ENCODE measurements around the gene KCNAB2. TPM values are rescaled to one million over a fixed set of nuclear protein-coding genes. Genes with fewer than 3 reads are reported as not detected.
"Not testable (repeated sequence)": the region's sequence is repeated elsewhere in the genome, so short reads cannot be mapped to it uniquely, and the experiment has no call there.

The KCNAB2 gene
- polyA plus RNA-seq, 1 experiment, result 10.3 TPM

DNA sequence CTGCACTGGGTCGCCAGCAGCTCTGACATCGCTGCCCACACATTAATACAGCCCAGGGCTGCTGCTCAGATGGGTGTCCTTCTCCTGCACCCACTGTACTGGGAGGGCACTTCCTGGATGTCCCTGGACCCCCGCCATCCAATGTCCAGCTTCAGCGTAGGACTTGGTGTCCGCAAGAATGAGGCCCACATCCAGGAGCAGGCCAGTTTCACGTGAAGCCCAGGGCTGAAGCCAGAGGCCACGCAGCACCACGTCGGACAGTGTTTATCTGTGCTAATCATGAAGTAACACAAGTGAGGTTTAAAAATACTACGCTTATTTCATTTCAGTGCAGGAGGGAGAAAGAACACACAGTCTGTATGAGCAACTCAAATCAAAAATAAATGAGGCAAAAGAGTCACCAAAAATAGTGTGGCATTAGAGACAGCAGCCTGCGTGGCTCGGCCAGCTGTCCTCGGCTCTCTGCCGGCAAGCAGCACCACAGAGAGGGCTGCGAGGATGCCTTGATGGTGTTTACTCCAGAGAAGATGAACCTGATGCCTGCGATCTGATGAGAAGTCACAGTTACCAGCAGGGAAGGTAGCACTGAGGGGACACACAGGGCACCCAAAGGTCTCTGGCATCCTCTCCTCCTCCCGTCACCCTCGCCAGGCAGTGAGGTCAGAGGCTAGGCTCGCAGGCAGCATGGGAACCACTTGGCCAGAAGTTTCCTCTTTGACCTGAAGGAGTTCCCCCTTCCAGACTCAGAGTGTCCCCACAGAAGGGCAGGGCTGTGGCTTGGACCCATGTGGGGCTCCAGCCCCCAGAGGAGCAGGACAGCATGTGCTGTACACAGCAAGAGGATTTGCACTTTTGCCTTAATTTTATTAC is 31.3 kb upstream of the KCNAB2 start:
- no peak for DNase-seq (ENCODE audit: low read depth)
- Histone ChIP-seq H3K27me3 (ENCODE audit: control insufficient read depth, insufficient read depth, low read length) (no peaks in the 10 kb centered on the region), H3K36me3 (ENCODE audit: control insufficient read depth, insufficient read depth, low read length) (no peaks in the 10 kb centered on the region; the same call in 1 of the 2 replicates), H3K4me3 (ENCODE audit: low read depth, low read length) (no peak overlapping the region)
- CTCF ChIA-PET, result interaction anchor here (0.5 kb wide), 1 partner anchor 176 kb away, joined by 3 read pairs; no protein-coding TSS in a partner anchor
- POLR2A ChIA-PET, result no interaction called here
- TF ChIP-seq, protein P1, sequence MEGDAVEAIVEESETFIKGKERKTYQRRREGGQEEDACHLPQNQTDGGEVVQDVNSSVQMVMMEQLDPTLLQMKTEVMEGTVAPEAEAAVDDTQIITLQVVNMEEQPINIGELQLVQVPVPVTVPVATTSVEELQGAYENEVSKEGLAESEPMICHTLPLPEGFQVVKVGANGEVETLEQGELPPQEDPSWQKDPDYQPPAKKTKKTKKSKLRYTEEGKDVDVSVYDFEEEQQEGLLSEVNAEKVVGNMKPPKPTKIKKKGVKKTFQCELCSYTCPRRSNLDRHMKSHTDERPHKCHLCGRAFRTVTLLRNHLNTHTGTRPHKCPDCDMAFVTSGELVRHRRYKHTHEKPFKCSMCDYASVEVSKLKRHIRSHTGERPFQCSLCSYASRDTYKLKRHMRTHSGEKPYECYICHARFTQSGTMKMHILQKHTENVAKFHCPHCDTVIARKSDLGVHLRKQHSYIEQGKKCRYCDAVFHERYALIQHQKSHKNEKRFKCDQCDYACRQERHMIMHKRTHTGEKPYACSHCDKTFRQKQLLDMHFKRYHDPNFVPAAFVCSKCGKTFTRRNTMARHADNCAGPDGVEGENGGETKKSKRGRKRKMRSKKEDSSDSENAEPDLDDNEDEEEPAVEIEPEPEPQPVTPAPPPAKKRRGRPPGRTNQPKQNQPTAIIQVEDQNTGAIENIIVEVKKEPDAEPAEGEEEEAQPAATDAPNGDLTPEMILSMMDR (IDR thresholded peaks at IDR 0.05; ENCODE audit: insufficient read depth, low read depth, low read length), result no peak

DNA sequence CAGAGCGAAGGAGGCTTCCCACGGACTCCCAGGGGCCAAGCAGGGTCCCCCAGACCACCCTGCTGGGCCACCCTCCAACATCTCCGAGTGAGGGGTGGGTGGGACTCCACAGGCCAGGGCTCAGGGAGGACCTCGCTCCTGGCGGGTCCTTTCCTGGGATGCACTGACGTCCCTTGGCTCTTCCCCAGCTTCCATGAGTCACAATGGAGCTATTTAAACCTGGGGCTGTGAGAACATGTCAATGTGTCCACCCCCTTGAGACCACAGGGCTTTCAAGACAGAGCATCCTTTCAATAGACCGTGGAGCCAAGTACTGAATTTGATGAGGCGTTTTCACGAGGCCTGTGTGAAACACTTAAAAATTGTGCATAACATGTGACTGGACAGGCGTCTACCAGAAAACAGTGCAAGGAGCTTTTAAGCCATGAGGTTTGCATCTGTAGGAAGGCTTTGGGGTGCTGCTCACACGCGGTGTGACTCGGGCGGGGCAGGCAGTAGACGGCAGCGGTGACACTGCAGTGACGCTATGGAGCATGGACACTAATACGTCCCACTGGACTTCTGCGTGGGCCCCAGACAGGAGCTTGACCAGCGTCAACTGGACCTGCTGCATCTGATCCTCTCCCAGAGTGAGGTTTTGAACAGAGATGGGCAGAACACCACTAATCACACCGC is 29.4 kb upstream of the KCNAB2 start:
- Histone ChIP-seq H3K27me3 (ENCODE audit: control insufficient read depth, insufficient read depth, low read length) (no peaks in the 10 kb centered on the region), H3K4me3 (ENCODE audit: low read depth, low read length) (no peak overlapping the region), H3K36me3 (ENCODE audit: control insufficient read depth, insufficient read depth, low read length) (no peaks in the 10 kb centered on the region; the same call in 1 of the 2 replicates)
- TF ChIP-seq, protein P1 (IDR thresholded peaks at IDR 0.05; ENCODE audit: insufficient read depth, low read depth, low read length), result no peak
- DNase-seq (ENCODE audit: low read depth), result no peak
- CTCF ChIA-PET, result interaction anchor here (0.7 to 1.9 kb wide), 4 partner anchors 9 to 774 kb away, joined by 3 to 6 read pairs (median 5); no protein-coding TSS in a partner anchor
- POLR2A ChIA-PET, result no interaction called here

DNA sequence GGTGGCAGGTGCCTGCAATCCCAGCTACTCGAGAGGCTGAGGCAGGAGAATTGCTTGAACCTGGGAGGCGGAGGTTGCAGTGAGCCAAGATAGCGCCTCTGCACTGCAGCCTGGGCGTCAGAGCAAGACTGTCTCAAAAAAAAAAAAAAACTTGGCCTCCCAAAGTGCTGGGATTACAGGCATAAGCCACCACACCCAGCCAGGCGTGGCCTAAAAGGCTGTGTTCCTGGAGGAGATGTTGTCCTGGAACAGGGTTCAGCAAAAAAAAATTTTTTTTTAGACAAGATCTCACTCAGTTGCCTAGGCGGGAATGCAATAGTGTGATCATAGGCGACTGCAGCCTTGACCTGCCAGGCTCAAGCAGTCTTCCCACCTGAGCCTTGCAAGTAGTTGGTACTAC is 28.0 kb upstream of the KCNAB2 start:
- DNase-seq (ENCODE audit: low read depth); H3K4me3 ChIP-seq (ENCODE audit: low read depth, low read length); H3K27me3 ChIP-seq (ENCODE audit: control insufficient read depth, insufficient read depth, low read length); POLR2A ChIA-PET; H3K36me3 ChIP-seq (ENCODE audit: control insufficient read depth, insufficient read depth, low read length): not testable (repeated sequence)
- CTCF ChIA-PET, result interaction anchor here (0.6 to 1.7 kb wide), 3 partner anchors 8 to 234 kb away, joined by 3 to 5 read pairs (median 5); no protein-coding TSS in a partner anchor

DNA sequence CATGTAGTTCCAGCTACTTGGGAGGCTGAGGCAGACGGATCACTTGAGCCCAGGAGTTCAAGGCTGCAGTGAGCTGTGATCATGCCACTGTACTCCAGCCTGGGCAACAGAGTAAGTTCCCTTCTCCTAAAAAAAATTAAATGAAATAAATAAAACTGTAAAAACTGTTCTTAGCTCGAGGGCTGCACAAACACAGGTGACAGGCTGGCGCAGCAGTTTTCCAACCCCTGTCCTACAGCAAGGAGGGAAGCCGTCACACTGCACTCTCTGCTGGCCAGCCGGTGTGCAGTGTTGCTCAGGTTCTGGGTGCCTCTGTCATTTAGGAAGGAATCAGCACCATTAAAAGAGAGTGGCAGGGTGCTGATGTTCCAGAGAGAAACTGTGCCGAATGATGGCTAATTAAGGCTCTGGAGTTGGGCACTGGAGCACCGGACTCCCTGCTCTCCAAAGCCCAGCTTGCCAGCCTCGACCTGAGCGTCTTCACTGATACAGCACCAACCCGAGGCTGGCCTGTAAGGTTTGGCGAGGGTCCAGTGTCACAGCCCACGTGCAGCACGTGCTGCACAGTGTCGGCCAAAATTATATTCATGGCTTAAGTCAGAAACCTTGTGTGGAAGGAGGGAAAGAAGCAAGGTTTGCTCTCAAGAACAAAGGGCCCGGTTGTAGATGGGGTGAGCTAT is 26.4 kb upstream of the KCNAB2 start:
- CTCF ChIA-PET, result interaction anchor here (1.7 kb wide), 2 partner anchors 11 to 15 kb away, joined by 3 to 5 read pairs; no protein-coding TSS in a partner anchor
- POLR2A ChIA-PET, result no interaction called here
- TF ChIP-seq, protein P1 (IDR thresholded peaks at IDR 0.05; ENCODE audit: insufficient read depth, low read depth, low read length), result no peak
- Histone ChIP-seq H3K4me3 (ENCODE audit: low read depth, low read length) (no peak overlapping the region), H3K36me3 (ENCODE audit: control insufficient read depth, insufficient read depth, low read length) (no peaks in the 10 kb centered on the region; the same call in 1 of the 2 replicates), H3K27me3 (ENCODE audit: control insufficient read depth, insufficient read depth, low read length) (no peaks in the 10 kb centered on the region)
- DNase-seq (ENCODE audit: low read depth), result no peak

DNA sequence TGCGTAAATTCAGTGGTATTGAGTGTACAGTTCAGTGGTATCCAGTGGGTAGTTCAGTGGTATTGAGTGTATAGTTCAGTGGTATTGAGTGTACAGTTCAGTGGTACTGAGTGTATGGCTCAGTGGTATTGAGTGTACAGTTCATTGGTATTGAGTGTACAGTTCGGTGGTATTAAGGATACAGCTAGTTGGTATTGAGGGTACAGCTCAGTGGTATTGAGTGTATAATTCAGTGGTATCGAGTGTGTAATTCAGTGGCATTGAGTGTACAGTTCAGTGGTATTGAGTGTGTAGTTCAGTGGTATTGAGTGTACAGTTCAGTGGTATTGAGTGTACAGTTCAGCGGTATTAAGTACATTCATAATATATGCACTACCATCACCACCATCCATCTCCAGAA is 23.5 kb upstream of the KCNAB2 start:
- H3K27me3 ChIP-seq (ENCODE audit: control insufficient read depth, insufficient read depth, low read length), result no peaks in the 10 kb centered on the region
- DNase-seq (ENCODE audit: low read depth), result no peak
- H3K4me3 ChIP-seq (ENCODE audit: low read depth, low read length), result no peak overlapping the region
- H3K36me3 ChIP-seq (ENCODE audit: control insufficient read depth, insufficient read depth, low read length), result no peaks in the 10 kb centered on the region
- ChIA-PET POLR2A (no interaction called here), CTCF (interaction anchor here (1.5 kb wide), 1 partner anchor 12 kb away, joined by 5 read pairs; no protein-coding TSS in a partner anchor)
- TF ChIP-seq, protein P1 (IDR thresholded peaks at IDR 0.05; ENCODE audit: insufficient read depth, low read depth, low read length), result no peak
